Mononuclear cell (primary cell): Measurements from ENCODE around the gene RAB18. TPM values are rescaled to one million over a fixed set of nuclear protein-coding genes. Genes with fewer than 3 reads are reported as not detected.
"Not testable (repeated sequence)": the region's sequence is repeated elsewhere in the genome, so short reads cannot be mapped to it uniquely, and the experiment has no call there.

ENCODE experiments used
- H3K27me3 ChIP-seq: 2 replicates; pipeline ENCODE4 v1.6.0; 2011; ENCODE audit warnings: low read length, control low read depth; ENCODE audit not compliant: insufficient read depth
- H3K4me1 ChIP-seq: 2 replicates; pipeline ENCODE4 v1.5.1; 2011; ENCODE audit warnings: mild to moderate bottlenecking, low read length, control low read depth; ENCODE audit not compliant: insufficient read depth
- H3K4me3 ChIP-seq: 2 replicates; pipeline ENCODE4 v1.5.1; 2011; ENCODE audit warnings: mild to moderate bottlenecking, low read length, moderate library complexity
- H3K9me3 ChIP-seq: 2 replicates; pipeline ENCODE4 v1.5.1; 2011; ENCODE audit warnings: low read depth, mild to moderate bottlenecking, control low read depth, low read length
- total RNA-seq: library from RNA; depleted of rRNA; stranded (reverse); fragments of >200 nt; gene quantifications from one replicate; pipeline ENCODE4 v1.2.3, GENCODE V29; 2012

RAB18 gene
- total RNA-seq, 1 donor: 88.4 TPM

DNA sequence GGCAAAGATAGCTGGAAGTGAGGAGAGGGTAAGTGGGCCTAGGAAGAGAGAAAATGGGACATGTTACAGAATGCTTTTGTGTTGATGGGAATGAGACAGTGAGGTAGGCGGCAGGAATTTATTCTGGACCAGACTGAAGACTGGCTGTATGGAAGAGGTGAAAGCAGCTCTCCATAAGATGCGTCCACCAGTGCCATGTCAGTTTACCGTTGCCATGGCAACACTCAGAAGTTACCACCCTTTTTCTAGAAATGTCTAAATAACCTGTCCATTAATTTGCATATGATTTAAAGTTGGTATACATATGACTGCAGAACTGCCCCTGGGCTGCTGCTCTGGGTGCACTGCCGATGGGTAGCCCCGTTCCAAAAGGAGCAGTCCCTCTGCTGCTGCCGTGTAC, 46.7 kb downstream of the RAB18 start:
- Histone ChIP-seq H3K4me1 (no peaks in the 10 kb centered on the region), H3K9me3 (no peaks in the 10 kb centered on the region), H3K4me3 (no peak overlapping the region), H3K27me3 (no peaks in the 10 kb centered on the region)

DNA sequence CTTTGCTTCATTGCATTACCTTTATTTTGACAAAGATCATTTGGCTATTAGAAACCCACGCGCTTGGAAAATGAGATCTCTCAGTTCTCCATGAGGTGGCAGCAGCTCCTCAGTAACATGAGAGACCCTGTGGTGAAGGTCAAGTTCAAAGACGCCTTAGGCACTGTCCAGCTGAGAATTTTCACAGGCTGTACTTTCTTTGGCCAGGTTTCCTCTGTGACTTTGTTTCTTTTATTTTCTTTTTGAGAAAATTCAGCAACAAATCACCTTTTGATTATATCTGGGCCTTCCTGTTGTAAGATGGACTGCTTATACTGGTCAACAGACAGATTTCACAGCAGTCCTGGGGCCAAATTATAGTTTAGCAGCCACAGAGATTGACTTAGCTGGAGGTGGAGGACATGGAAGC, 54.5 kb downstream of the RAB18 start:
- Histone ChIP-seq H3K27me3 (no peaks in the 10 kb centered on the region), H3K9me3 (no peaks in the 10 kb centered on the region), H3K4me3 (no peak overlapping the region), H3K4me1 (peaks cover 1% of the 10 kb centered on the region)

DNA sequence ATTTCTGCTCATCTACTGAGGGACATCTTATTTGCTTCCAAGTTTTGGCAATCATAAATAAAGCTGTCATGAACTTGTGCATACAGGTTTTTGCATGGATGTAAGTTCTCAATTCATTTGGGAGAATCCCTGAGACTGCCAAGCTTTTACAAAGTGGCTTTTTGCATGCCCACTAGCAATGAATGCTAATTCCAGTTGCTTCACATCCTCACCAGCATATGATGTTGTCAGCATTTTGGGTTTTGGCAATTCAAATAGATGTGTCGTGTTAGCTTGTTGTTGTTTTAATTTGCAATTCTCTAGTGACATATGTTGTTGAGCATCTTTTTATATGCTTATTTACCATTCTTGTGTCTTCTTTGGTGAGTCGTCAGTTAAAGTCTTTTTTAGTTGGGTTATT, 57.2 kb downstream of the RAB18 start:
- H3K4me3 ChIP-seq: no peak overlapping the region
- no peaks in the 10 kb centered on the region for H3K27me3 ChIP-seq
- H3K9me3 ChIP-seq: no peaks in the 10 kb centered on the region
- peaks cover 8% of the 10 kb centered on the region for H3K4me1 ChIP-seq

DNA sequence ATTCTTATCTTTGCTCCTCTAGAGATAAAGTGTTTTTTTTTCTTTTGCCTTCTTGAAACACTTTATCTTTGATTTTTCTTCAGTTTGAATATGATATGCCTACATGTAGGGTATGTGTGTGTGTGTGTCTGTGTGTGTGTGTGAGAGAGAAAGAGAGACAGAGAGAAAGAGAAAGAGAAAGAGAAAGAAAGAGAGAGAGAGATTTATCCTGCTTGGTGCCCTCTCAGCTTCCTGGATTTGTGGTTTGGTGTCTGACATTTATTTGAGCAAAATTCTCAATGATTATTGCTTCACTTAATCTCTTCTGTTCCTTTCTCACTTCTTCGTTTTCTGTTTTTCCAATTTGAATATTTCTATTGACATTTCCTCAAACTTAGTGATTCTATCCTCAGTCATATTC, 60.3 kb downstream of the RAB18 start:
- no peaks in the 10 kb centered on the region for H3K27me3 ChIP-seq
- peaks cover 25% of the 10 kb centered on the region for H3K4me1 ChIP-seq
- no peaks in the 10 kb centered on the region for H3K9me3 ChIP-seq
- H3K4me3 ChIP-seq: no peak overlapping the region

DNA sequence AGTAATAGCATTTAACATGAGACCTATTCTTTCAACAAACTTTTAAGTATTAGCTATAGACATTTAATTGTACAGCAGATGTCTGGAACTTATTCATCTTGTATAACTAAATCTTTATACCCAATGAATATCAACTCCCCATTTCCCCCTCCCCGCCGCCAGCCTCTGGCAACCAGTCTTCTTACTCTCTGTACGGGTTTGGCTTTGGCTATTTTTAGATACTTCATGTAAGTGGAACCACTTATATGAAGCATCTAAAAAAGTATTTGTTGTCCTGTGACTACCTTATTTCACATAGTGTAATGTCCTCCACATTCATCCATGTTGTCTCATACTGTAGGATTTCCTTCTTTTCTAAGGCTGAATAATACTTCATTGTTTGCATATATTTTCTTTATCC, 60.8 kb downstream of the RAB18 start:
- Histone ChIP-seq H3K9me3 (no peaks in the 10 kb centered on the region), H3K27me3 (no peaks in the 10 kb centered on the region), H3K4me3 (no peak overlapping the region), H3K4me1 (peaks cover 27% of the 10 kb centered on the region)

DNA sequence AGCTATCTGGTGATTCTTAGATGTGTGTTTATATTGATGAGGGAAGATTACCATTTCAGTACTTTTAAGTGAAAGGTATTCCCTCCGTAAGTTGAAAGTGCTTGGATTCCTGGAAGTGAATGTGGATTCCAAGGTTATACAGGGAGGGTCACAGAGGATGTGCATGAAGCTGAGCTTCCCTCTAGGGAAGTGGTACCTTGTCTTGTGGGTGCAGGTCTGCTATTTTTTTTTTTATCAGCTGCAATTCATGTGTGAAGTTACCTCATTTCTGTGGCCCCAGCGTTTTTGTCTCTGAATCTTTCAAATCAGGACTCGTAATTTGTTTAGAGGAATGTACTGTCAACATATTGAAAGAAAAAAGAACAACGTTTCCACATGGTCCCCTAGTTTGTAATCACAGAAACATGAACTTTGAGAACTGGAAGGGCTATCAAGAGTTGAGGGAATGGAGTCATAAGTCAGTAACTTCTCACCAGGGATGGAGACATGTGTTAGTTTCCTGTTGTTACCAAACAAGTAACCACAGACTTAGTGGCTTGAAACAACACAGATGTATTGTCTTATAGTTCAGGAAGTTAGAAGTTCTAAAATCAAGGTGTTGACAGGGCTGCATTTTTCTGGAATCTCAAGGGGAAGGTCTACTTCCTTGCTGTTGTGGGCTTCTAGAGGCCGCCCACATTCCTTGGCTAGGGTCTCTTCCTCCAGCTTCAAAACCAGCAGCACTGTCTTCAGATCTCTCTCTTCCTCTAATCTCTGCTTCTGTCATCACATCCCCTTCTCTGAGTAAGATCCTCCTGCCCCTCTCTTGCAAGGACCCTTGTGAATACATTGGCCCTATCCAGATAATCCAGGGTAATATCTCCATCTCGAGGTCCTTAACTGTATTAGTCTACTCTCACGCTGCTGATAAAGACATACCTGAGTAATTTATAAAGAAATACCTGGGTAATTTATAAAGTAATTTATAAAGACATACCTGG, 64.4 kb downstream of the RAB18 start:
- Histone ChIP-seq H3K9me3 (no peaks in the 10 kb centered on the region), H3K27me3 (no peaks in the 10 kb centered on the region), H3K4me1 (peaks cover 33% of the 10 kb centered on the region), H3K4me3 (no peak overlapping the region)

DNA sequence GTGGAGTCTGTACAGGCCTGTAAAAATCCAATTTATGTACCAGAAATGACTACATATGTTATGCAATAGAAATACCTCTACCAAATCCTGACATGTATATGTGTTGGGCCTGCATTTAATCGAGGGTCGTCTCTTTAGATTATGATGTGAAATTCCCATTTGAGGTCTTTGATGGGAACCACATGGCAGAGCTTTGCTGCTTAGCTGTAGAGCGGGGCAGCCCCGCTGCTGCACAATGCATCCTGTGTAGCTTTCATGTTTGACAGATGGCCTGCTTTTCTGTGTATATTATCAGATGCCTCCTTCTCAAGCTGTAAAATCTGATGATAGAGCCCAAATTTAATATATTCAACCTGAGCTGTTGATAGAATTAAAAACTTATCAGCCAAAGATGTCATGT, 65.8 kb downstream of the RAB18 start:
- Histone ChIP-seq H3K4me3 (no peak overlapping the region), H3K27me3 (no peaks in the 10 kb centered on the region), H3K4me1 (peaks cover 25% of the 10 kb centered on the region), H3K9me3 (no peaks in the 10 kb centered on the region)

DNA sequence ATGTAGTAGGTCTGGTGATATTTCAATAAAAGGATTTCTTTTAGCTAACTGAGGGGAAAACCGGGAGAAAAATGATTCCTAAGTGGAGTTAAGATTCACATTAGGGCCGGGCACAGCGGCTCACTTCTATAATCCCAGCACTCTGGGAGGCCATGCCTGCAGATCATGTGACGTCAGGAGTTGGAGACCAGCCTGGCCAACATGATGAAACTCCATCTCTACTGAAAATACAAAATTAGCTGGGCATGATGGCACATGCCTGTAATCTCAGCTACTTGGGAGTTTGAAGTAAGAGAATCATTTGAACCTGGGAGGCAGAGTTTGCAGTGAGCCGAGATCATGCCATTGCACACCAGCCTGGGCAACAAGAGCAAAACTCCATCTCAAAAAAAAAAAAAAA, 72.9 kb downstream of the RAB18 start:
- H3K27me3 ChIP-seq, H3K4me3 ChIP-seq, H3K4me1 ChIP-seq, H3K9me3 ChIP-seq: not testable (repeated sequence)

DNA sequence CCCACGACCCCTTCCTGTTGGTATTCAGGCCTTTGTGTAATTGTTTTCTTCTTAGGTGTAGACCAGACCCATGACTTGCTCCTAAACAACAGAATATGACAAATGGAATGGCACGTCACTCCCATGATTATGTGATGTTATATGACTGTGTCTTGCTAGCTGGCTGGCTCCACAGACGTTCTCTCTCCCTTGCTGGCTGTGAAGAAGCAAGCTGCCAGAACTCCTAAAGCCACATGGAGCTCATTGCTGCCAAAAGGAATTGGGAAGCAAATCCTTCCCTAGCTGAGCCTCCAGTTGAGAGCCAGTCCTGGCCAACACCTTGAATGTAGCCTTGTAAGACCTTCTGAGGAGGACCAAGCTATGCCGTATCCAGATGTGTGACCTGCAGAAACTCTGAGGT, 74.2 kb downstream of the RAB18 start:
- Histone ChIP-seq H3K9me3 (no peaks in the 10 kb centered on the region), H3K4me3 (no peak overlapping the region), H3K4me1 (no peaks in the 10 kb centered on the region), H3K27me3 (no peaks in the 10 kb centered on the region)

DNA sequence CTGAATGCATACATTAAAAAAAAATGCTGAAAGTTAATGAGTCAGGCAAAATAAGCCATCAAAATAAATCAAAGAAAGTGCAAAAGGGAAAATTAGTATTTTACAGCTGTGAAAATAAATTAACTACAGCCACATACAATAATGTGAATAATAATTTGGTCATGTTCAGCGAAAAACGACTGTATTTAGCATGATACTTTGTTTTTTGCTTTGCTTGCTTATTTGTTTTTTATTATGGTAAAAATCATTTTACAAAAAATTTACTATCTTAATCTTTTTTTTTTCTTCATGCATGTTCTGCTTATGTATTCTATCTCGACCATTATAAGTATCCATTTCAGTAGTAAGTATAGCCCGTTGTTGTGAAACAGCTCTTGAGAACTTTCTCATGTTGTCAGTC, 77.1 kb downstream of the RAB18 start:
- no peak overlapping the region for H3K4me3 ChIP-seq
- no peaks in the 10 kb centered on the region for H3K27me3 ChIP-seq
- no peaks in the 10 kb centered on the region for H3K4me1 ChIP-seq
- H3K9me3 ChIP-seq: no peaks in the 10 kb centered on the region

DNA sequence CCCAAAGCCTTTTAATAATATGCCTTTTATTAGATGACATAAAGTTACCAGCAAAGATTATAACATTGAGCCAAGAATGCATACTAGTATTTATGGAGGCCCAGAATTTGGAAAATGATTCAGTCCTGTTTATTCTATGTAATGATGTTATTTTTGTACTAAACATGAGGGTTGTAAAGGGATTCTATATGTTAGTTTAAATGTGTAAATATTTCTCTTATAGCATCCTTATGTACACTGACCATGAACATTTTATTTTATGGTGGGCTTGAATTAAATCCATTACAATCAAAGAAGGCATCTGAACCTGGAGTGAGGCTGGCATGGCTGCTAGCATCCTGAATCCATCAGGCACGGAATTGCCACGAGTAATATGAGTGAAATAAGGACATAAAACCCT, 80.2 kb downstream of the RAB18 start:
- H3K27me3 ChIP-seq: no peaks in the 10 kb centered on the region
- no peaks in the 10 kb centered on the region for H3K4me1 ChIP-seq
- H3K4me3 ChIP-seq: no peak overlapping the region
- no peaks in the 10 kb centered on the region for H3K9me3 ChIP-seq

Other genes with a start within 250 kb of the RAB18 start
- not detected for gene MKX, start 241.5 kb downstream of the RAB18 start, total RNA-seq